GM18951 (cell line): ENCODE measurements around the gene PACSIN2.

Experiments
- POLR2A ChIP-seq: IDR thresholded peaks from 4 replicates; pipeline ENCODE4 v1.6.1; 2011; ENCODE audit warnings: mild to moderate bottlenecking; ENCODE audit not compliant: insufficient read length, insufficient read depth; ENCODE audit errors: extremely low read depth
- in situ Hi-C: fragments of 300-500 bp; cut with MboI; formaldehyde crosslinking; loops from one replicate; pipeline ENCODE4 v1.12.0; 2022; ENCODE audit warnings: low sequenced_read_pairs, mixed read lengths, inconsistent platforms; ENCODE audit not compliant: unreplicated experiment

PACSIN2 gene

GRCh38 chr22:42883121-42883520 lies 131.8 kb downstream of the PACSIN2 start:
- no peak for TF ChIP-seq POLR2A
- in situ Hi-C loops = no loop called here

GRCh38 chr22:42881982-42882656 lies 132.8 kb downstream of the PACSIN2 start:
- in situ Hi-C loops = no loop called here
- TF ChIP-seq POLR2A = no peak

DNA sequence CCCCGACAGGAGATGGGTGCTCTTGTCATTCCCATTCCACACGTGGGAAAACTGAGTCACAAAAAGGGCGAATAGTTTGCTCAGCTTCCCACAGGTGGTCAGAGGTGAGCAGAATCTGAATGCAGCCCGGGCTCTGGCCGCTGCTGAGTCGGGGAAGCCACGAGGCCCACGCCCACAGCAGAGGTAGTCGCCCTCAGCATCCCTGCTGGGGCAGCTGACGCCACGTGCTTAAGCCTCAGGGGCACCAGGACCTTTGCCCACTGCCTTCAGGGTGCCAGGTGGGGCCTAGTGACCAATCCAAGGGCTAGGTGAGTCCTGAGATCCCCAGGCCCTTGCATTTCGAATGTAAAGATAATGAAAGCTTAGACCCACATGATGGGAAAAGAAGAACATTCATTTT lies 133.7 kb downstream of the PACSIN2 start:
- TF ChIP-seq POLR2A = no peak
- in situ Hi-C loops = no loop called here

DNA sequence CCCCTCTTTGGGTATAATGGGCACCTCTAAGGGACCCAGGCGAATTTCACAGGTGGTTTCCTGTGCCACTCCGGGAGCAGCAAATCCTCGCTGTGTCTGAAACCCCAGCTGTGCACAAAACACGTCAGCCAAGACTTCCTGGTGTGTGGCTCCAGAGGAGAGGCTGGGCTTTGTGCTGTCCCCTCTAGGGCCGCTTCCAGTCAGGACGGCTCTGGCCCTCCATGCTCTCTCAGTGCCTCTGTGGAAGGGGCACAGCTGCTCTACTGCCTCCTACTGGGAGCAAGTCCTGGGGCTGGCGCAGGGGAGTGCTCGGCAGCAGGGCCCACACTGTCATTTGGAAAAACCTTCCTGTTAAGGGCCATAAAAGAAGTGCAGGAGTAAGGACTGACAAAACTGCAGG lies 134.1 kb downstream of the PACSIN2 start:
- TF ChIP-seq POLR2A = no peak
- in situ Hi-C loops = no loop called here

- no peak for TF ChIP-seq POLR2A
- in situ Hi-C loops = no loop called here
Measured at GRCh38 chr22:42879371-42880021, 135.5 kb downstream of the PACSIN2 start.

- TF ChIP-seq POLR2A = no peak
- in situ Hi-C loops = no loop called here
Measured at GRCh38 chr22:42878561-42879305, 136.2 kb downstream of the PACSIN2 start.

DNA sequence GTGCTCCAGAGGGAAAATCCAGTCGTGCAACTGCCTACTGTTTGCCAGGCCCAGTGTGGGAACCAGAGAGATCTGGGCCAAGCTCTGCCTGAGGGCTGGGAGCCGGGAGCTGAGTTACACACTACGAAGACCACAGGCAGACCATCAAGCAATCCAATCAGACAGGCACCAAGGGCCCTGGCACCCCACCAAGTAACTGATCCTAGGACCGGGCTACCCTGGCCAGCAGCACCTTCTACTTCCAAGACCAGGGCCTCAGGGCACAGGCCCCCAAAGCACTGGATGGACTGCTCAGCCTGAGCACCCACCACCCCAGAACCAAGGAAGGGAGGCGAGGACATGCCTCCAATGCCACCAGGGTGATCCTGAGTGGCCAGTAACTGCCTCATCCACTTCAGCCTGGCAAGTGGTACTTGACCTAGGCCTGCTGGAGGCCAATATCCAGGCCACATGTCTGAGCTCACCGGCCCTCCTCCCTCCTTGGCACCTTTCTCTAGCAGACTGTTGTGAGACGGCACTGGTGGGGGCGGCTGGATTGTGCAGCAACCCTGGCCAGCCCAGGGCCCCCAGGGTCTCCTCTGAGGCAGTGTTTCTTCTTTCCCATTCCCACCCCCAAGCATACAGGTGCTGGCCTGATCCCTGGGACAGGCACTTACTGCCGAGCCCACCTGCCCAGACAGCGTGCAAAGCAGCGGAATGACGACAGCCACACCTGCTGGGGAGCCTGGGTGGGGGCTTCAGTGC lies 137.2 kb downstream of the PACSIN2 start:
- TF ChIP-seq POLR2A = no peak
- in situ Hi-C loops = no loop called here

GRCh38 chr22:42877158-42877557 lies 137.8 kb downstream of the PACSIN2 start:
- no peak for TF ChIP-seq POLR2A
- in situ Hi-C loops = no loop called here

GRCh38 chr22:42876041-42876440 lies 138.9 kb downstream of the PACSIN2 start:
- no peak for TF ChIP-seq POLR2A
- in situ Hi-C loops = no loop called here

DNA sequence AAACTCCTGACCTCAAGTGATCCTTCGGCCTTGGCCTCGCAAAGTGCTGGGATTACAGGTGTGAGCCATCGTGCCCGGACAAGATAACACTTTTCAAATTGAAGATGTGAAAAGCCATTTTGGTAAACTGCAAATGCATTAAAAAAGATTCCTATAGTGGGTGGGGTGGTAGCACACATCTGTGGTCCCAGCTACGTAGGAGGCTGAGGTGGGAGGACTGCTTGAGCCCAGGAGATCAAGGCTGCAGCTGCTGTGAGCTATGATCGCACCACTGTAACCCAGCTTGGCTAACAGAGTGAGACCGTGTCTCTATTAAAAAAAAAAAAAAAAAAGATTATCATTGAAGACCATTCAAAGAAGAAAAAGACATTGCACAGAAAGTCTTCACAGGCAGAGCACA lies 140.9 kb downstream of the PACSIN2 start:
- in situ Hi-C loops = no loop called here
- TF ChIP-seq POLR2A = no peak

- in situ Hi-C loops = no loop called here
- no peak for TF ChIP-seq POLR2A
Measured at GRCh38 chr22:42873356-42873755, 141.6 kb downstream of the PACSIN2 start.

DNA sequence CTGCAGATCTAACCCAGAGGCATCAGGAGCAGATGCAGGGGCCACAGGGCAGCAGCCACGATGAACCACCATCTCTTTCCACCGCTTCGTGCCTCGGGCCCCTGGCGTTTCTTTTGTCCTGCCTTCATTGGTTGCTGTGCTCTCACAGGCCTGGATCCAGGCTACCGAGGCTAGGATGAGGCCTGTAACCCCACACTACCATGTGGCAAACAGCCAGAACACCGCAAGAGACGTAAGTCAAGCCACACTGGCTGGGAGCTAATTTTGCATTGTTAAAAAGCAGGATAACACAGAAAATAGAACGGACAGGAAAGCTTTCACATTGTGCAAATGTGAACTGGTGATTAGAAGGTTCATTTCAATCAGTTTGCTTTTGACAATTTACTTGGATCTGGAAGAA lies 142.1 kb downstream of the PACSIN2 start:
- in situ Hi-C loops = no loop called here
- TF ChIP-seq POLR2A = no peak
